Measurements from ENCODE around the gene HDLBP.

The HDLBP gene

GRCh38 chr2:241272303-241273209 lies 42.9 kb downstream of the HDLBP start:
- no peak for DNase-seq (ENCODE audit: low read depth)
- in situ Hi-C loops (cut with HindIII; ENCODE audit: low sequenced_read_pairs), result no loop called here
- TF ChIP-seq CTCF (IDR thresholded peaks at IDR 0.05; ENCODE audit: low read depth, low read length, missing control alignments), result no peak
- peak overlapping the region; percentile 76 for H3K4me3 ChIP-seq (ENCODE audit: low read depth, low read length)

GRCh38 chr2:241271706-241272302 lies 43.7 kb downstream of the HDLBP start:
- peak; percentile 38 for DNase-seq (ENCODE audit: low read depth)
- no peak for TF ChIP-seq CTCF (IDR thresholded peaks at IDR 0.05; ENCODE audit: low read depth, low read length, missing control alignments)
- peak overlapping the region; percentile 76 for H3K4me3 ChIP-seq (ENCODE audit: low read depth, low read length)
- in situ Hi-C loops (cut with HindIII; ENCODE audit: low sequenced_read_pairs), result no loop called here

- TF ChIP-seq CTCF (IDR thresholded peaks at IDR 0.05; ENCODE audit: low read depth, low read length, missing control alignments), result no peak
Observed at GRCh38 chr2:241270531-241270930, 44.9 kb downstream of the HDLBP start.

GRCh38 chr2:241269707-241270520 lies 45.6 kb downstream of the HDLBP start:
- in situ Hi-C loops (cut with HindIII; ENCODE audit: low sequenced_read_pairs), result no loop called here
- no peak for DNase-seq (ENCODE audit: low read depth)
- no peak for TF ChIP-seq CTCF (IDR thresholded peaks at IDR 0.05; ENCODE audit: low read depth, low read length, missing control alignments)
- H3K4me3 ChIP-seq (ENCODE audit: low read depth, low read length), result peak overlapping the region; percentile 76

More at GRCh38 chr2:241270531-241270930, 44.9 kb downstream of the HDLBP start:
- no peak for DNase-seq (ENCODE audit: low read depth)
- peak overlapping the region; percentile 76 for H3K4me3 ChIP-seq (ENCODE audit: low read depth, low read length)
- in situ Hi-C loops (cut with HindIII; ENCODE audit: low sequenced_read_pairs), result no loop called here

- DNase-seq (ENCODE audit: low read depth), result no peak
- H3K4me3 ChIP-seq (ENCODE audit: low read depth, low read length), result no peak overlapping the region
- TF ChIP-seq CTCF (IDR thresholded peaks at IDR 0.05; ENCODE audit: low read depth, low read length, missing control alignments), result no peak
- in situ Hi-C loops (cut with HindIII; ENCODE audit: low sequenced_read_pairs), result no loop called here
Observed at GRCh38 chr2:241268716-241269445, 46.6 kb downstream of the HDLBP start.

GRCh38 chr2:241268306-241268705 lies 47.2 kb downstream of the HDLBP start:
- no peak for DNase-seq (ENCODE audit: low read depth)
- no peak for TF ChIP-seq CTCF (IDR thresholded peaks at IDR 0.05; ENCODE audit: low read depth, low read length, missing control alignments)
- H3K4me3 ChIP-seq (ENCODE audit: low read depth, low read length), result no peak overlapping the region
- in situ Hi-C loops (cut with HindIII; ENCODE audit: low sequenced_read_pairs), result no loop called here
